Right ventricle myocardium superior (tissue), 1 donor: Measurements from ENCODE around the gene TKT. TPM values are rescaled to one million over a fixed set of nuclear protein-coding genes. Genes with fewer than 3 reads are reported as not detected.

Experiments
- ATAC-seq: fragments of 200-7000 bp; cut with Tn5 transposase; one replicate; pipeline ENCODE4 v1.9.1; 2020; ENCODE audit warnings: mild to moderate bottlenecking; ENCODE audit not compliant: poor library complexity
- DNase-seq: peaks from one replicate; pipeline ENCODE4 v3.0.0-alpha.2; 2020
- intact Hi-C: fragments of 100-400 bp; cut with DNase I; formaldehyde crosslinking; loops from one replicate; pipeline ENCODE4 v1.11.2; 2022
- total RNA-seq: library from RNA; stranded (reverse); fragmentation: NEBNext Ultra II Directional; extraction: Animal tissue kit (Norgen Biotek cat#: 25700); gene quantifications from one replicate; pipeline ENCODE4 v1.2.1, GENCODE V29; 2021
- donor health status: DM: no; HTN: yes; CAD: no; lungs with severe emphysema.

Gene TKT
- total RNA-seq, 1 donor from 2014 or later, result 43.6 TPM

DNA sequence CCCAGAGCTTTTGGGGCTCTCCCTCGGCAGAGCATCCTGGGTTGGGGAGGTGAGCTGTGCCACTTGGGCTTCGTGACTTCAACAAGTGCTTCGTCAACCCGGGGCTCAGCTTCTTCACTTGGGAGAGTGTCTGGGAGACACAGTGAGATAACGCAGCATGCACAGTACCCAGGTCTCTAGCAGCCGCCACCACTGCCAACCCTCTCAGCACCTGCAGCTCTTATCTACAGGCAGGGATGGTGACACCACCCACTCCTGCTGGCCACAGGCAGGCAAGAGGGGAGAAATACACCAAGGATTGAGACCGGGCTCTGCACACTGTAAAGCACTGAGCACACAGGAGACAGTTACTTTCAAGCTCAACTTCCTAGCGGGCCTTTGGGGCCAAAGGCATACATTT lies 11.6 kb downstream of the TKT start:
- peak; percentile 60 for ATAC-seq
- intact Hi-C loops, result no loop called here
- DNase-seq, result peak; percentile 68

DNA sequence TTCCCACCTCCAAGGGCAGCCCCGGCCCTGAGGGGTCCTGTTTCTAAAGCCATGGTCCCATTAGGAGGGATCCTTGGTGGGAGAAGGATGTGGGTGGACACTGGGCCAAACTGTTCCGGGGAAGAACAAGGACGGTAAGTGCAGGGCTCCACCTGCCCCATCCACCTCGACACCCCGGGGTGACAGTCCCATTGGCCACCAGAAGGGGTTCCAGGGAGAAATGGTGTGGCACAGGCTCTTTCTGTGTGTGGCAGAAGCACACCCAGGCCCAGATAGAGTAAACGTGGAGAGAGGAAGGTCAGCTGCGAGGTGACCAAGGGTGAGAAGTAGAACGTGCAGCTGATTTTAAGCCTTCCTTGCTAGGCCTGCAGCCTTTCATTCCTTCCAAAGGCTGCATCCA lies 12.0 kb downstream of the TKT start:
- no peak for DNase-seq
- no peak for ATAC-seq
- intact Hi-C loops, result no loop called here

DNA sequence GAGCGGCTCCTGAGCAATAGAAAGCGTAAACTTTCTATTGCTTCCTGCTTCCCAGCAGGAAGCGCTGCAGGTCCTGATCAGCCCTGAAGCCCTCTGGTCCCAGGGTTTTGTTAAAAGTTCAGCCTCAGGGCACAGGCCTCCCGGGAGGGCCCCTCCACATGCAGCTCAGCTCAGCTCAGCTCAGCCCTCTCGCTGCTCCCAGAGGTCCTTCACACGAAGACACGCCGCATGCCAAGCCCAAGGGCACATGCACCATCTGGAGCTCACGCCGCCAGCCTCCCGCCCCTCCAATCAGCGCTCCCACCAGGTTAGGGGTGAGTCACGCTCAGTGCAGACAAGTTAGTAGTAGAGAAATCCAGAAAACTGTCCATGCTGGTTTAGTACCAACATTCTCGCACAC lies 12.7 kb downstream of the TKT start:
- DNase-seq, result peak; percentile 64

DNA sequence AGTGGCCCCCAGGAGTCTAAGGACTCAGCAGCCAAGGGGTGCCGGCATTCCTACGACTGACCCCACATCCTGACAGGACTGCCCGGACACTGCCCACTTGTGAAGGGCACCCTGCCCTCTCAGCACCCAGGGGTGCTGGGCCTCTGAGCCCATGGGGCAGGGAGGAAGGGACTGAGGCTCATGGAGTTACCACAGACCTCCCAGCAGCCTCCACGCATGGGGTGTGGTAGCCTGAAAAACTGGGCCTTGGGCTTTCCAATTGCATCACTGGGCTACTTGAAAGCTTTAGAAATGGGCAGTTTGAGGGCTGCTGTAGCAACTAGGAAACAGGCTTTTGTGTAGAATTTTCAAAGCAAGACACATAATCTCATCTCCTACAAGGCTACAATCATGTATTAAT lies 13.2 kb downstream of the TKT start:
- DNase-seq, result no peak
- intact Hi-C loops, result no loop called here
- peak; percentile 21 for ATAC-seq

More for the DNA sequence above, 12.7 kb downstream of the TKT start:
- ATAC-seq, result peak; percentile 25
- intact Hi-C loops, result no loop called here

DNA sequence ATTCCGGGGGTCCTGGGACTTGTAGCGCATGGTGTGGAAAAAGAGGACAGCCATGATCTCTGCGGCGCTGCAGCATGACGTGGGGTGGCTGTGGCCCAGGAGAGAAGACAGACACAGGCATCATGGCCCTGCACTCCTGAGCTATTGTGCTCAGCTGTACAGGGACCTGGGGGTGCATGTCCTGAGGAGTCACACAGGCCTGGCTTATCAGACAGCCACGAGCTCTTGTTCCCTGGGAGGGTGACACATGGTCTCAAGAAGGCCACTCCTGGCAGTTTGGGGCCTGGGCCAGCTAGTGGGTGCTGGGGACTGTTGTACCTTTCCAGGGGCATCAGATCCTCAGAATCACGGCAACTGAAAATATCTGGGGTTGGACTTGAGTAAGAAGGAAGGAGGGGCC lies 13.7 kb downstream of the TKT start:
- peak; percentile 50 for ATAC-seq
- peak; percentile 65 for DNase-seq
- intact Hi-C loops, result no loop called here

DNA sequence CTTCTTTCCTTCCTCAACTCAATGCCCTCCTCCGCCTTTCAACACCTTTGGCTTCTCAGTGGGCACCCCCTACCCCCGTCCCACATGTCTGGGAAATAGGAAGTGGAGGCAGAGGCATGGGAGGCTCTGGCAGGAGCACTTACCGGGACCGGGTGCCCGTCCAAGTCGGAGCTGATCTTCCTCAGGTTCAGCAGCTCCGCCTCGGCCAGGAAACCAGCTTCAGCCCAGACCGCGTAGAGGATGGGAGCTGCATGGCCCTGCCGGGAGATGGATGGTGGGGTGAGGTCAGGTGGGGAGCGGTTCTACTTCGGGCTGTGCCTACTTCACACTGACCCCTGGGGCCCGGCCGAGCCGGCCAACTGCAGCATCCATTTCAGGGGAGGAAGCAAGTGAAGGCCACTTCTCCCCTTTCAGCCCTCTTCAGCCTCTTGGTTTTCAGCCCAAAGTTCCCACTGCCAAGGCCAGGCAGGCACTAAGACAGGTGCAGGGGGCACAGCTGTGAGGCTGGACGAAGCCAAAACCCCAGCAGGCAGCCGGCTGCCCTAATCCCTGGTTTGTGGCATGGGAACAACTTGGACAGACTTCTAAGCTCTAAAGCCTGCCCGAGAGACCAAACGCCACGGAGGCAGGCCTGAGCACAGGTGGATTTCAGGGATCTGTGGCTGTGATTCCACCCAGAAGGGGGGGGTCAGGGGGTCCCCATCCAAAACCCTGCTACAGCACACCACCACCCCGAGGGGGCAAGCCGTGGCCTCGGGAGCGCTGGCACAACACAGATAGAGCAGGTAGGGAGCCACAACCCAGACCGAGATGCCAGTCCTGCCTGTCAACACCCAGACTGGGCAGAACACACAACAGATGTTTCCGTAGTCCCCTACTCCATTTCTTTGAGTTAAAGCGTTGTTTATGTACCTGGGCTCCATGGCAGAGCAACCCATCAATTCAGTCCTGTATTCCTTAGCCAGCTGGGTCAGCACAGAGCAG lies 14.5 kb downstream of the TKT start:
- intact Hi-C loops, result no loop called here
- peak; percentile 24 for ATAC-seq
- DNase-seq, result no peak

DNA sequence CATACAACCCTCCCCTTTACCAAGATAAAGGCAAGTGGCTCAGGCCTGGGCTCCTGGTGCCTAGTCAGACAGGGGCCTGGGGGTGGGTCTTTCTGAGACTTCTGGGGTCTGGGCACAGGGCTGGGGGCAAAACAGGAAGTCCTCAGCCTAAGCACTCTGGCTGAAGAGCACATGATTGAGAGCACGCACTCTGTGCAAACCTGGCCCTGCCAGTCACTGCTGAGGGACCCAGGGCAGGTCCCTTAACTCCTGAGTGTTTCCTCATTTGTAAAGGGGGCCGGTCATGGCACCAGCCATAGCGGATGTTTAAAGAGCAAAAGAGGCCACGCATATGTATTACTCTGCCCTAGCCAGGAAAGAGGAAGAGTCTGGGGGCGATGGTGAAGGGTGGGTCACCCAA lies 16.0 kb downstream of the TKT start:
- ATAC-seq (no peak), DNase-seq (no peak)
- intact Hi-C loops, result no loop called here

DNA sequence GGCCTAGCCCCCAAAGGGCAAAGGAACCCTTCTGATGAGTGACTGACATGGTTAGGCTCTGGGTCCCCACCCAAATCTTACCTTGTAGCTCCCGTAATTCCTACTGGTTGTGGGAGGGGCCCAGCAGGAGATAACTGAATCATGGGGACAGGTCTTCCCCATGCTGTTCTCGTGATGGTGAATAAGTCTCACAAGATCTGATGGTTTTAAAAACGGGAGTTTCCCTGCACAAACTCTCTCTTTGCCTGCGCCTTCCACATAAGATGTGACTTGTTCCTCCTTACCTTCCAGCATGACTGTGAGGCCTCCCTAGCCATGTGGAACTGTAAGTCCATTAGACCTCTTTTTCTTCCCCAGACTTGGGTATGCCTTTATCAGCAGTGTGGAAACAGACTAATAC lies 16.9 kb downstream of the TKT start:
- no peak for DNase-seq
- no peak for ATAC-seq
- intact Hi-C loops, result no loop called here

DNA sequence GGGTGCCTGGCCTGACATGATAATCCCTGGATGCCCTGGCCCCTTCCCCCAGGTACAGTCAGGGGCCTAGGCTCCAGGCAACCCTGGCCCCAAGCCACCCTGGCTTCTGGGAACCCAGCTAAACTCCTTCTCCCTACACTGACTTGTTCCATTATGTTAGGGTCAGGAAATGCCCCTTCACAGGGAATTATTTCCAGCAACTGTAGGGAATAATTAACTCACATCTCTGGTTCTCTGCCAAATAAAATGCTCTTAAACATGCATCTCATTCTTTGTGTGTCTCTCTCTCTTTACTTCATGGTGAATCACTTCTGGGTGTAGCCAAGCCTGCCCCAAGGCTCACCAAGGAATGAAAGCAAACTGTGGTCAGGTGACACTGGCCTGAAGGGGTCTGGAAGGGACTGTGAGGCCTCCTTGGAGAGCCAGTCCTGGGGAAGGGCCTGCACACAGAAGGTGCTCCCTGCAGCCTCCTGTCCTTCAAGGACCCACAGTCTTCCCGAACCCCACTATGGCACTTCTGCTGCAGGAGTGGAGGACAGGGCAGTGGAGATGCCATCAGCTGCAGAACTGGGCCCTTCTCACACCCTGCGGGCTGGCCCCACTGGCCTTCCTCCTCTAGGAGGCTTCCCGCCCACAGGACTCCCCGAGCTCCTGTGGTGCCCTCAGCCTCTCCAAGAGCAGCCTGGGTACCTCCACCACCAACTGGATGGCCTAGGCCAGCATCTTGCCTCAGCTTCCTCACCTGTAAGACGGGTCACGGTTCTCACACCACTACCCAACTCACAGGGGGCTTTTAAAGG lies 17.6 kb downstream of the TKT start:
- DNase-seq, result no peak
- no peak for ATAC-seq
- intact Hi-C loops, result no loop called here

DNA sequence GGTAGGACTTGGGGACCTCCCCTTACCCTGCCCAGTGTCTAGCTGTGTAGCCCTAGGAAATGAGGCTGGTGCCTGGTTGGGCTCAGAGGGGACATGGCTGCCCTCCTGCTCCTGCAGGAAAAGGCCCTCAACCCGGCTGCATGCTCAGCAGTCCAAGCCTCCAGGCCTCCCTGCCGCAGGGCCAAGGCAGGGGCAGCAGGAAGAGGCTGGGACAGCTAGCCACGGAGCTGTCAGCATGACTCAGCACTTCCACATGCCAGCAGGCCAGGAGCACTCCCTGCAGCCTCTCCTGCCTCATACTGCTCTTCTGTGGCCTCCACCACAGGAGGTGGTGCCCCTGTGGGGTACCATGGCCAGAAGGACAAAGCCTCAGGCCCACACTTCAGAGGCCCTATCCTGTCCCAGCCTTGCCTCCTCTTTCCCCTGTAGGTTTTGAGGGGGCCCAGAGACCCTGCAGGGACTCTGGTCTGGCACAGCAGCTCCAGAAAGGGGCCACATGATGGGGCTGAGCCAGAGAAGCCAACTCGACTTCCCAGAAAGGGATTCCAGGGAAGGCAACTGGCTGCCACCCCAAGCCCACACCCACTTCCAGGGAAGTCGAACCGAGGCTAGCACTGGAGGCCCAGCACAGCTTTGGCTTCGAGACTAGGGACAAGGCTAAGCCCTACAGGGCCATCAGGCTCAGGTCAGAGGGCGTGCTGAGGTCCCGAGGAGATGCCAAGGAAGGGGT lies 19.5 kb downstream of the TKT start:
- intact Hi-C loops, result no loop called here
- DNase-seq, result peak; percentile 88
- ATAC-seq, result peak; percentile 86

DNA sequence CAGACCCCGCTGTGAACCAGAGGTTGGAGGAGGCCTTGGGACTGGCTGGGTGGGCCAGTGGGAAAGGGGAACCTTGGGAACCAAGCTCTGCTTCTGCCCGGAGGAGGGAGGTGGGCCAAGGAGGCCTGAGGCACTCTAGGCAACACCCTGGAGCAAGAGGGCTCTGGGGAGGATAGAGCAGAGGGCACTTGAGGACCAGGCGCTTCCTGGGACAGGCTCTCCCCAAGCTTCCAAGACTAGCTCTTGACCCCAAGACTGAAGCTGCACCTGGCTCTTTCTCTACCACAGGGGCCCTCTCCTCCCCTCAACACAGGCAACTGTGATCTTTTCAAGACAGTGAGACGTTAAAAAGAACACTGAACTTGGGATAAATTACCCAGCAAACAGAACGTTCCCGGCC lies 20.3 kb downstream of the TKT start:
- intact Hi-C loops, result no loop called here
- ATAC-seq (no peak), DNase-seq (no peak)

DNA sequence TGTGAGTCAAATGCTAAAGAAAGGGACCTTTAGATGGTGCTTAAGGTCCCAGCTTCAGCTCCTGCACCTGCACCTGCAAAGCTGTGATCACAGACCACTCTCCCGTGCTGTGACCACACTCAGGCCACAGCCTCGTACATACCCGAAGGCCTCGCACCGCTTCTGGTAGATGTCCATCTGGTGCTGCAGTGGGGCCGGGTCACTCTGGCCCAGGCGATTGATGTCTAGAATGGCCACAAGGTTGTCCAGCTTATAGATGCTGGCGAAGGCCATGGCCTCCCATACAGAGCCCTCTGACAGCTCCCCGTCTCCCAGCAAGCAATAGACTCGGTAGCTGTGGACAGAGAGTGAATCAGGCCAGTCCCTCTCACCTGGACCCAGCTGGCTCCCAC lies 21.0 kb downstream of the TKT start:
- intact Hi-C loops, result no loop called here
- peak; percentile 23 for DNase-seq

DNA sequence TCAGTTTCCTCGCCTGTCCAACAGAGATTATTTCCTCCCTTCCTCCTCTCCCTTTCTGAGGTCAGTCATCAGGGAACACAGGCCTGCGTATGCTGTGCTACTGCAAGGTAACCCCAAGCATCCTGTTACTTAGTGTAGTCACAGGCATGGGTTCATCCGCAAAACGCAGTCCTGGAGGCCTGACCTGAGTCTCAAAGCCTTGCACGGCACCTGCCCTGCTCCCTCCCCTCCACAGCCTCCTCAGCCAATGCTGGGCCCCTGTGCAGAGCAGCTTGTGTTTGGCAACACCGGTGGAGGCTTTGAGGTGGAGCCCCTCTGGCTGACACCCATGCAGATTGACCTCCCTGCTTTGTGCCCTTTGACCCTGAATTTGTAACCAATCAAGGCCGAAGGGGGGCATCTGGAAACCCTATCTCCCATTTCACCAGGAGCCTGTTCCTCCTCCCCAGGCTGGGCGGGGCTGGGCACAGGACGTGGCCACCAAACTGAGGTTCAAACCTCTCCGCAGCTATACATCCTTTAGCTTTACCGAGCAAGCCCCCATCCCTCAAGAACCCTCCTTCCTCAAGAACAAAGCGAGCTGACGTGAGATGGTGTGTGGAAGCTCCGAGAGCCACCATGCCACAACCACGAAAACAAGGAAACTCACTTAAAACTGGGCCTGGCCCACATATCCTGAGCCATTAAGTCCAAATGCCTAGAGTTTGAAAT lies 21.5 kb downstream of the TKT start:
- intact Hi-C loops, result no loop called here
- DNase-seq, result no peak
- no peak for ATAC-seq

More for the DNA sequence above, 21.0 kb downstream of the TKT start:
- no peak for ATAC-seq

DNA sequence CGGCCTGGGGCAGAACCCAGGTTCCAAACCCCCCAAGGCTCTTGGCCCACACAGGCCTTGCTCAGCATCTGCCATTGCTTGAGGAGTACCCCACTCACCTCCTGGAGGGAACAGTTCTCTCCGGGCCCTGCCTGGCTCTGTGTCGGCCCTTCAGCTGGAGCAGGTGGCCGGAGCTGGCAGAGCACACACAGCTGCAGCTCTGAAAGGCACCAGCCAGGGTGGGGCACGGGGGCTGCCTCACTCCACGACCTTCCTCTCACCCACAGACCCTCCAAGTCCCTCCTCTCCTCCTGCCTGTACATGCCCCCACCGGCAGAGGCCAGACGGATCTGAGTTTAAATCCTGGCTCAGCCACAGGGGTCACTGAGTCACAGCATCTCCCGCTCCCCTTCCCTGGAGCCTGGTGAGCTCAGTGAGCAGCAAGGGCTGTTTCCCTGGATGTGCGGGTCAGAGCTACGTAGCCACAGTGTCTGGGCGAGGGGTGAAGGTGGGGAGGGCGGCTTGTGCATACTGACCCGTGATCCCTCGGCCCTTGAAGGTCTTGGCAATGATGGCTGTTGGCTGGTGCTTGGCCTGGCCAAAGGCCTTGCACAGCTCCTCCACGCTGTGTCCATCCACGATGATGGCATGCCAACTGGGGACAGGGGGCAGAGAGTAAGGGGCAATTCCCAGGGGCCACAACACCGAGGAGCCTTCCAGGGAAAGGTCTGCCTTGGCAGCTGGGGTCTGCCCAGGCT lies 23.0 kb downstream of the TKT start:
- intact Hi-C loops, result no loop called here
- peak; percentile 46 for DNase-seq
- no peak for ATAC-seq

DNA sequence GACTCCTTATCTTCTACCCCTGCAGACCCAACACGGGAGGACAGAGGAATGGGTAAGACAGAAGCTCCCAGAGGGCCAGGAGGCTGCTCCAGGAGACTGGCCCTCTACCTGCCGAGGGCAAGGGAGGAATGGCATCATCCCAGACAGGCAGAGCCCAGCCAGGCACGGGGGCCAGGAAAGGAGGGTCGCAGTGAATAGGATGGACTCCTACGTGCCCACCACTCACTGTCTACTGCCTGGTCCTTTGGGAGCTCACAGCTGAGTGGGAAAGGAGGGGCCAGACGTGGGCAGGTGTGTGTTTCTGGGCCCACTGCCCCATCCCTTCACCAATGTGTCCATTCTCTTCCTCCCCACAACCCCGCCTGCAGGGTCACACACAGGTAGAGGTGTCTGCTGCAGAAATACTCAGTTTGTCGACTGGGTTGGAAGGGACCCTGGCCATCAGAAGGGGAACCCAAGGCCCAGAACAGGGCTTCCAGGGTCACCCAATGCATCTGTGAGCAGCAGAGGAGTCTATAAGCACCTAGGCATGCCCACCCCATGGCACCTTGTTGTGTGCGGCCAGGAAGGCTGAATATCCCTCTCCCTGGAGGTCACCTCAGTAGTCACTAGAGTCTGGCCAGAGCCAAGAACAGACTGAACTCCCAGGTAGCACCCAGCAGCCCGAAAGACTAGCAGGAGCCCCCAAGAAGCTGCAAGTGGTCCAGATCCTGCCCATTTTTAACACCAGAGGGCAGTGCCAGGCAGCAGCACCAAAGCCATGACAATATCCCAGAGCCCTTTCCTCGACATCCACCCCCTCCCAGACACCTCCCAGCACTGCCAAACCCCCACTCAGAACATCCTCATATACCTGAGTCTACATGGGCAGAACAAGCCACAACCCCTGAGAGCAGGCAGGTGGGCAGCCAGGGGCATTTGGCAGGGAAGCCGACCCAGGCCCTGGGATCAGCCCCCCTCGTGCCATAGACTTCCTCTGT lies 24.0 kb downstream of the TKT start:
- intact Hi-C loops, result no loop called here
- DNase-seq (peak; percentile 23), ATAC-seq (no peak)

DNA sequence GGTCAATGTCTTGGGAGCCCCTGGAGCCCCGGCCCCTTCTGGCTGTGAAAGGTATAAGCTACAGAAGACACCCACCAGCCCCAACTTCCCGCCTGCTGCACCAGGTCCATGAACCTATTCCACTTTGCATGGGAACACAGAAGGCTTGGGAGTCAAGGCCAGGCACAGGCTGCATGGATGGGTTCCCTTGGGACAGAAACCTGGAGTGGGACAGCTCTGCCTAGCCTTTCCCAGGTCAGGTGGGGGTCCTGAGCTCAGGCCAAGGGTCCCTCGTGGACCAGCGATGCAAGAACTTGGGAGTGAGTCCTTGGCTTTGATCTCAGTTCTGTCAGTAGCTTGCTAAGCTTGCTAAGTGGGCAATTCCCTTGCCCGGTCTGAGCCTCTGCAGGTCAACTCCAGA lies 25.0 kb downstream of the TKT start:
- ATAC-seq (no peak), DNase-seq (peak; percentile 7)
- intact Hi-C loops, result no loop called here
